ENCODE data around the gene ALK.

The ALK gene

DNA sequence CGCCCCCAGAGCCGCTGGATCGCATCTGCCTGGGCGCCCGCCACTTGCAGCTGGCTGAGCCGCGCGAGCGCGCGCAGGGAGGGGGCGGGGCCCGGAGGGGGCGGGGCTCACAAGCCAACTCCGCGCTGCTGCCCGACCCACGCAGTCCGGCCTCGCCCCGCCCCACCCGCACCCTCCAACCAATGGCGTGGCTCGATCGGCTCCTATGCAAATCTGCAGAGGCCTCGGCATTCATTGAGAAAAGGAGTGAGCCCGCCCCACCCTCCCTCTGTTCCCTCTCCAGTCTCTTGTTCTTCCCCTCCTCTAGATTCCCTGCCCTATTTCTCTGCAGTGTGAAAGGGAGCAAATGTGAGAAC lies at the start of gene ALK:
ALK (minus strand) TSS at position 27 of the 356 bp plus-strand sequence. CDS start 927 bp downstream, outside the sequence.
- peak; percentile 89 for DNase-seq

GRCh38 chr2:29966266-29966665 lies 44.9 kb upstream of the ALK start:
- DNase-seq, result no peak

DNA sequence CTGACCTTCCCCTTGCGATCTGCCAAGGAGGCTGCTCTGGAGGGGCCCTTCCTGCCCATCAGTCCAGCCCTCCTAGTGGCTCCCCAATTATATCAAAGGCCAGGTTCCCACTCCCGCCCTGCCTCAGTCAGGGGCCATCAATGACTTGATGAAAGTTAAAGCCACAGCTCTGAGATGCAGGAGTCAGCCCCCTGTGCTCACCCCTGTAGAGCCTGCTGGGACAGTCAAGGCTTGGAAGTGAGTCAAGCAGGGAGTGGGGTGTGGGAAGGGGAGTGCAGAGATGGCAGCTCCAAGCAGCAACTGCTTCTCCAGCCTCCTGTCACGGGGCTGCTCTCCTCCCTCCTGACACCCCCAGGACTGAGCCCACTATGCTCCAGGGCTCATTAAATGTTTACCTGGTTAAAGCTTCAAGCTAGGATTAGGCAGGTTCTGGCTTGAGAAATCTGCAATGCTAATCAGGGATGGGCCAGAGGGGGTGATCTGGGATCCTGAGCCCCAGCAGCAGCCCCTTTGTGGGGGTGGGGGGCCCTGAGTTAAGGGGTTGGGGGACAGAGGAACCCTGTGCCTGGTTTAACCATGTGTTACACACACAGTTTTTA lies 42.7 kb upstream of the ALK start:
- DNase-seq, result no peak

DNA sequence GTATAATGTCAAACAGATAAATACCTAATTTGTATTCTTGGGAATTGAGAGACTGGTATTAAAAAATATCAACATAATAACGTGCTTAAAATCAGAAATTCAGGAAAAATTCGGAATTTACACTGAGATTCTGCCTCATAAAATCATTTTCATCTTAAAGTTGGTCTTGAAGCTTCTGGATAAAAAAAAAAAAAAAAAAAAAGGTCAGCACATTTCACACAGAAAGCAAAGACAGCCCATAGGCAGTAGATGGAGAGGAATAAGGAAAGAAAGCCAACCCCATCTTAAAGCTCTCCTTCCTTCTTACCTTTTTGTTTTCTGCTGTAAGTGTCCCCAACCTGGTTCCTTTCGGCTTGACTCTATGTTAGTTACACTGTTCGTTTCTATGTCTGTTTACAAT lies 41.5 kb upstream of the ALK start:
- DNase-seq, result no peak

GRCh38 chr2:29954316-29954715 lies 32.9 kb upstream of the ALK start:
- DNase-seq, result no peak

GRCh38 chr2:29952973-29953372 lies 31.6 kb upstream of the ALK start:
- no peak for DNase-seq

DNA sequence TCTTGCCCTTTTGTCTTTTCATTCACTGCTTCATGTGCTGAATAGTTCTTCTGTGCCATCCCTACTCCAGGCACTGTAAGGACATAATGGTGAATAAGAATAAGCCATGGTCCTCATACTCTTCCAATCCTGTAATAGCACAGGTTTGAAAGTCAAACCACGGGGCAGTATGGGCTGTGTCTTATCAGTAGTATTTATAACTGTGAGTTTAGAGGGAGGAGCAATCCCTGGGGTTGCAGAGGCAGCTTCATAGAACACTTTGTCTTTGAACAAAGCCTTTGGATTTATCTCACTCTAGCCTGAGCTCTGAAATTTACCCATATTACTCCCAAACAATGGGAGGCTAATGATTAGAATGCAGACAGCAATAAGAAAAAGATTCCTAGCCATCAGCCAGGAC lies 30.2 kb upstream of the ALK start:
- DNase-seq, result no peak

GRCh38 chr2:29950481-29950880 lies 29.1 kb upstream of the ALK start:
- no peak for DNase-seq

DNA sequence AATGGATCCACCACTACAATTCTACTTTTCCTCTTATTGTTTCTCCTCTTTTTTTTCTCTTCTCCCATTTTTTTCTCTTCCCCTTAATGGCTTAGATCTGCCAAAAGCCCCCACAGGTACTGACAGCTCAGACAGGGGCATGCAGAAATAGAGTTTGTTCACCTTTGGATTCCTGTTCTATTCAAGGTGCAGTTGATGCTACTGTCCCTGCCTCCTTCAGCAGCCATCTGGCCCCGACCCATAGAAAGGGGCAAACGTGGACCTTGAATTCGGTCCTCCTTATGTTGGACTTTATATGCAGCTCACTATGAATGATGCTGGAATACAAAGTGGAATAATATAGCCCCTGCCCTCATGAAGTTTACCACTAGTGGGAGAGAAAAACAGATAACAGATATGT lies 27.7 kb upstream of the ALK start:
- no peak for DNase-seq

DNA sequence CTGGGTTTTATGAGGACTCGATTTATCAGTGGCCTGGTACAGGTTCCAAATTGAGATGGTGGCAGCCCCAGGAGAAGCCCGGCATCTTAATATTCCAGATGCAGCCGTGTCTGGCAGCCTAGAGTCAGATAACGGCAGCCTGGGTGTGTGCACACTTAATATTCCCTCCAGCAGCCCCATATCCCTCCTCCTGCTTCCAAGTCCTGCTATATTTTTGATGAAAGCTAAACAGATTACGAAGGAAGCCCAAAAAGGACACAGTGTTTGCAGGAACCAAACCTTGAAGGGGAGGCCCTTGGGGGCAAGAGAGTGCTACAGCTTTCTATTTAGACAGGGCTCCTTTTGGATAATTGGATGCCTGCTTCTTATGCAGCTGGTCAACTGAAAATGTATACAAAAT lies 25.1 kb upstream of the ALK start:
- DNase-seq, result no peak

GRCh38 chr2:29942711-29943110 lies 21.3 kb upstream of the ALK start:
- no peak for DNase-seq

GRCh38 chr2:29940706-29941105 lies 19.3 kb upstream of the ALK start:
- DNase-seq, result no peak

GRCh38 chr2:29936020-29936419 lies 14.6 kb upstream of the ALK start:
- no peak for DNase-seq

GRCh38 chr2:29931818-29932217 lies 10.4 kb upstream of the ALK start:
- DNase-seq, result no peak

DNA sequence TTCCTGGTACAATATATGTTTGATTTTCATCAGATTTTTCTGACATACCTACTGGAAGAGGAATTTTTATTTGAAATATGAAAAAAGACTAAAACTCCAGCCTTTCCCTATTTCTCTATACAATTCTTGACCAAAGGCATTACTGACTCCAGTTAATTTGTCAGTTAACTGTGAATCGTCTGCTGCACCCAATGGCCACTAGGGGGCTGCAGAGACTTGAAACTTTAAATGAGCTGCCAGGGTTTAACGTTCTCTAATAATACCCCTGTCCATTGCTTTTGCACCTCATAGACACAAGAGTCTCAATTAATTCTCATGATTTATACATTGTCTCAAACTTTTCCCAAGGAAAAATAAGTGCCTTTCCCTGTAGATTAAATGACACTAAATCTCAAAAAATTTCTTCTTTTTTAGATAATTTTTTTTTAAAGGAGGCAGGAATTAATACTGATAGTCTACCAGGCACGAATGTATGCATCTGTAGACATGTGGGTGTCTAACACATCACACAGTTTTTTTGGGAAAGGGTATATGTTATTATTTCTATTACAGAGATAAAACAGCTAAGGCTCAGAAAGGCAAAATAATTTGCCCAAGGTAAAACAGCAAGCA lies 1.8 kb upstream of the ALK start:
- DNase-seq, result peak; percentile 21

- DNase-seq, result no peak
These were observed 1.2 kb upstream of the ALK start for GRCh38 chr2:29922605-29923004.

DNA sequence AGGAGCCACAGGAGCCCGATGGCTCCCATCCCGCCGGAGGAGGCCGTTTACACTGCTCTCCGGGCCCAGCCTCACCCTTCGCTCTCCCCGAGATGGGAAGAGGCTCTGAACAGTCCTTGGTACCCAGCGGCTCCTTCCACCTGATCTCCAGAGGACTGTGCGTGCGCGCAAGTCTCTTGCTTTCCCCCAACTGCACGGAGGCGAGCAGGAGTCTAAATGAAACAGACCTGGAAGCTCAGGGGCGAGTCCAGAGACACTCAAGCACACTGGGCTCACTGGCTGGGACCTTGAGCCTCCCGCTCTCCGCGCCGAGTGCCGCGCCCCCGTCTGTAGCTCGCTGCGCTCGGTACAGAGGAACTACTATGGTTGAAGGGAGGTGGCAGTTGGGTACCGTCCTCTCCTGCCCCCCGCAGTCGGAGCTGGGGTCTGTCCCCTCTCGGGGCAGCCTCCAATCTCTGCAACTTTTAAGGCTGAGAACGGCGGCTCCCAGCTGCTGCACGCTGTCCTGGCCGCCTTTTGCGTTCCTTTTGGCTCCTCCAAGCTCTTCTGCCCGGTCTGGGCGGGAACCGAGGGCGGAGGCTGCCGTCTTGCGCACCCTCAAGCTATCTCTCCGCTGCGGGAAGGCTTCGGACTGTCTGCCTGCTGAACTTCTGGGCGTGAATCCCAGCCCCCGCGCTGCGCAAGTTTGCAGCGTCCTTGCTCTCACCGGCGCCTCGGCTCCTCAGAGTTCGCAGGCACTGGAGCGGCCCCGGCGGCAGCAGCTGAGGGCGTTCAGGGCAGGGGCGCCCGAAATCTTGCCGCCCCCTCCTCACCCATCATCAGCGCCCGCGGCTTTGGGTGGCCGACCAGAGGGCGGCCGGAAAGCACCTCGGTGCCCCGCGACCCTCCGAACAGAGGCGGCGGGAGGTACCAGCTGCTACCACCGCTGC lies 491 bp downstream of the ALK start:
- DNase-seq, result no peak

GRCh38 chr2:29920130-29920577 lies 1.2 kb downstream of the ALK start:
- no peak for DNase-seq

- no peak for DNase-seq
These were observed 2.4 kb downstream of the ALK start for GRCh38 chr2:29918941-29919340.

GRCh38 chr2:29917781-29918180 lies 3.6 kb downstream of the ALK start:
- no peak for DNase-seq

DNA sequence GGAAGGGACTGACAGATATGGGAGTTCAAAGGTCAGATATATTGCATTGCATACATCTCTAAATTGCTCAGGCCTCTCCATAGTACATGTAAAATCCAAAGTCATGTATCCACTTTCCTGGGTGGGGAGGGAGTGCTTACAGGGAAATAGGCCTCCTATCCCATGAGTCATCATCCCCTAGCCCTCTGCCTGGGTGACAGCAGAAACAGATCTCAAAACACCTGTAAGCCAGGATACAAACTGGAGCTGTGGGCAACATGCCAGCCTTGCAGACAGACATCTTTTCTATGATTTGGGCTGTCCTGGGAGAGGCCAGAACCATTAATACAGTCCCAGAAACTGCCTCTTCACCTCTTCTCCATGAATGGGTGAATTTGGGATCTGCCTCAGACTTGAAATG lies 4.8 kb downstream of the ALK start:
- DNase-seq, result no peak

DNA sequence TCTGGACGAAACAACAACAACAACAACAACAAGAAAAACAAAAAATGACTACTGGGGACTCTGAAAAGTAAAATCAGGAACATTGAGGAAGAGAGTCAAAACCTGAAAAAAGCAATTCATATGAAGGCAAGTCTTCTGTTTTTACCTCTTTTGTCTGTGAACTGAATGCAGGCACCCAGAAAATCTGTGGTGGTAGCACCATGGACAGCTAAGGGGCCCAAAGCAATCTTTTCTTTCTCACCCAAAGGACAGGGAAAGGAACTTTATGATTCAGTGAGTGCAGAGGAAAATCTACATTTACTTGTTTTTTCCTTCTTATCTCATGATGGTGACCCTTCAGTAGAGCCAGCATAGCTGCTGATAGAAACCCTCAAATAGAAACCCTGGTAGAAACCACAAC lies 10.4 kb downstream of the ALK start:
- DNase-seq, result no peak

- DNase-seq, result no peak
These were observed 10.9 kb downstream of the ALK start for GRCh38 chr2:29910465-29910864.

GRCh38 chr2:29902356-29902755 lies 19.0 kb downstream of the ALK start:
- no peak for DNase-seq
